GM21381 (cell line): Measurements from ENCODE around the gene CNKSR1.

Experiments used
- ATAC-seq: cut with Tn5 transposase; IDR thresholded peaks from one replicate; pipeline ENCODE4 v1.9.1; 2021; ENCODE audit warnings: mild to moderate bottlenecking, moderate library complexity; ENCODE audit not compliant: unreplicated experiment

Gene CNKSR1, protein sequence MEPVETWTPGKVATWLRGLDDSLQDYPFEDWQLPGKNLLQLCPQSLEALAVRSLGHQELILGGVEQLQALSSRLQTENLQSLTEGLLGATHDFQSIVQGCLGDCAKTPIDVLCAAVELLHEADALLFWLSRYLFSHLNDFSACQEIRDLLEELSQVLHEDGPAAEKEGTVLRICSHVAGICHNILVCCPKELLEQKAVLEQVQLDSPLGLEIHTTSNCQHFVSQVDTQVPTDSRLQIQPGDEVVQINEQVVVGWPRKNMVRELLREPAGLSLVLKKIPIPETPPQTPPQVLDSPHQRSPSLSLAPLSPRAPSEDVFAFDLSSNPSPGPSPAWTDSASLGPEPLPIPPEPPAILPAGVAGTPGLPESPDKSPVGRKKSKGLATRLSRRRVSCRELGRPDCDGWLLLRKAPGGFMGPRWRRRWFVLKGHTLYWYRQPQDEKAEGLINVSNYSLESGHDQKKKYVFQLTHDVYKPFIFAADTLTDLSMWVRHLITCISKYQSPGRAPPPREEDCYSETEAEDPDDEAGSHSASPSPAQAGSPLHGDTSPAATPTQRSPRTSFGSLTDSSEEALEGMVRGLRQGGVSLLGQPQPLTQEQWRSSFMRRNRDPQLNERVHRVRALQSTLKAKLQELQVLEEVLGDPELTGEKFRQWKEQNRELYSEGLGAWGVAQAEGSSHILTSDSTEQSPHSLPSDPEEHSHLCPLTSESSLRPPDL

GRCh38 chr1:26177182-26177684 is at the start of gene CNKSR1:
TSS of gene CNKSR1 (plus strand) at chr1:26177491. CDS start at chr1:26177548, 57 bp downstream.
- ATAC-seq = no peak

DNA sequence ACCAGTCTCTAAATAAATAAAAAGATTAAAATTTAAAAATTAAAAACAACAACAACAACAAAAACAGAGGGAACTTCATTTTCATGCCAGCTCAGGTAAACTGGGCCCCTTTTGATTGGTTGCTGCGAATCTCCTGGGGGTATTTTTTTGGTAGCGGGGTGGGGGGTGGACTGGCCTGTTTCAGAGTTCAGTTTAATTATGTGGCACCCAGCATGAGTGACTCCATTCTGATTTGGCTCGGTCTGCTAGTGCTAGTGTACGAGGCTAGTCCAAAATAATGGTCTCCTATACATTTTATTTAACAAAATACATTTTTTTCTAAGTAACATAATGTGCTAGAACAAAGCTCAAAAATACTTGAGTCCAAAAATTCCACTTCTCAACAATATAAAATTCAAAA is 47.5 kb upstream of the CNKSR1 start:
- no peak for ATAC-seq

GRCh38 chr1:26130695-26131094 is 46.6 kb upstream of the CNKSR1 start:
- ATAC-seq = no peak

- no peak for ATAC-seq
These were observed 45.0 kb upstream of the CNKSR1 start for GRCh38 chr1:26132128-26132833.

GRCh38 chr1:26132834-26133167 is 44.5 kb upstream of the CNKSR1 start:
- no peak for ATAC-seq

DNA sequence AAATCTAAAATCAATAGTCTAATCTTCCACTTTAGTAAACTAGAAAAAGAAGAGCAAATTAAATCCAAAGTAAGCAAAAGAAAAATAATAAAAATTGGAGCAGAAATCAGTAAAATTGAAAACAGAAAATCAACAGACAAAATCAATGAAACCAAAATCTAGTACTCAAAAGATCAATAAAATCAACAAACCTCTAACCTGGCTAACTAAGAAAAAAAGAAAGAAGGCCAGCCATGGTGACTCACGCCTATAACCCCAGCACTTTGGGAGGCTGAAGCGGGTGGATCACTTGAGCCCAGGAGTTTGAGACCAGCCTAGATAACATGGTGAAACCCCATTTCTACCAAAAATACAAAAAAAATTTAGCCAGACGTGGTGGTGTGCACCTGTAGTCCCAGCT is 42.8 kb upstream of the CNKSR1 start:
- no peak for ATAC-seq

- ATAC-seq = no peak
These were observed 38.2 kb upstream of the CNKSR1 start for GRCh38 chr1:26138974-26139558.

DNA sequence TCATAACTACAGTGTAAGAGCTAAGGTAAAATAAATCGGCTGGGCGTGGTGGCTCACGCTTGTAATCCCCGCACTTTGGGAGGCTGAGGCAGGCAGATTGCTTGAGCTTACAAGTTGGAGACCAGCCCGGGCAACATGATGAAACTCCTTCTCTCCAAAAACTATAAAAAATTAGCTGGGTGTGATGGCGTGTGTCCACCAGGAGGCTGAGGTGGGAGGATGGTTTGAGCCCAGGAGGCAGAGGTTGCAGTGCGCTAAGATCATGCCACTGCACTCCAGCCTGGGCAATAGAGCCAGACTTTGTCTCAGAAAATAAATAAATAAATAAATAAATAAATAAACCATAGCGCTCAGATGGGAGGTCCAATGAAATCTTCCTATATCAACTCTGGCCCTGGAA is 35.1 kb upstream of the CNKSR1 start:
- ATAC-seq = no peak

DNA sequence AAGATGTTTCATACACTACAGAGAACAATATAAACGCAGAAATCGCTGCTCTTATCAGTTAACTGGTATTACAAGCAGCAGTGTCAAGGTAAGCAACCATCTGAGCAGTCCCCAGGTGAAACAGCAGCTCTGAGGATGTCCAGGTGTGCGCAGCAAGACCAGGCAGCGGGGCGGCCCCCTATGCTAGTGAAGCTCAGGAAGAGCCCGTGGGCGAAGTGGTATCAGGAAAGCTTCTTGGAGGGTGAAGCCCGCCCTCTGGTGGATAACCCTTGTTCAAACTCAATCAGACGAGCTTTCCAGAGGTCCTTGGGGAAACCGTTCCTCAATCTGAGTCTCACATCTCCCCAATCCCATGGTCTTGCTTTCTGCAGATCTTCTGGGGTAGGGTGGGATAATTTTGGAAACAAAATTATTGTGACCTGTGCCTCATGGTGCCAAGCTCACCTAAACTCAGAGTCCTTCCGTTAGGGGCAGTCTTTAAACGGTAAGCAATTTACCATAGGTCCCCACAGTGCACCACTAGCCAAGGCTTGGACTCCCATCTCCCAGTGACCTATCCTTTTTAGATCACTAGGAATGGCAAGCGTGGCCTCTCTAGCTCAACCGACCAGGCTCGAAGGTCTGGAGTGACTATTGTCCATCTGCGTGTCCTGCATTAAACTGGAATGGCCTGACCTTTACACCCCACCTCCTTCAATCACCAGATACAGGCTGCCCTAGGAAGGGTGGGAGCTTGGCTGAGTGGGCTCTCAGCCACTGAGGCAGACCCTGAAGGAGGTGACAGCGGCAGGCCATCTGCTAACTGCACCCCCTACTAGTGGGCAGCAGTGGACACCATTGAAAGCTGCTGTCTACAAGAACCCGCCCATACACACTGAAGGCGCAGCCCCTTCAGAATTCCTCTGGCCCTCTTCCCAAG is 32.0 kb upstream of the CNKSR1 start:
- ATAC-seq = no peak

- no peak for ATAC-seq
These were observed 31.4 kb upstream of the CNKSR1 start for GRCh38 chr1:26145960-26146294.

GRCh38 chr1:26148887-26149286 is 28.4 kb upstream of the CNKSR1 start:
- ATAC-seq = no peak

DNA sequence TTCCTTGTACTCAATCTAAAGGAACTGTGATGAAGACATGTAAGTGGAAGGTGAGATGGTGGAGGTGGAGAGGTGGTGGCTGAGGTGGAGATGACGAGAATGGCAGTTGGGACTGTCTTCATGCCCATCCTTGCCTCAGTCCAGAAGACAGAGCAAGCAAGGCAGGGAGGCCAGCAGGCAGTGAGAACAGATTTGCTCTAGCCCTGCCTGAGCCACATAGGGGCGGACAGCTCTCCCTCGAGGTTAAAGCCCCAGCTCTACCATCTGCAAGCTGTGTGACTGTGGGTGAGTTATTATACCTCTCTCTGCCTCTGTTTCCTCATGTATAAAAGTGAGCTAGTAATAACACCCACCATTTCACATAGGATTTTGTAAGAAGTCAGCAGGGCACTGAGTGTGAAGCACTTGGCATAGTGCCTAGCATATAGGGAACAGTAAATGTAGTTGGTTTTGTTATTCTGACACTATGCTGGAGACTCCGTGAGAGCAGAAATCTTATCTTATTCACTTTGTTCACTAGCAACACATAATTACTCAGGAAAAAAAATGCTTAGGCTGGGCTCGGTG is 23.2 kb upstream of the CNKSR1 start:
- no peak for ATAC-seq

GRCh38 chr1:26154750-26155149 is 22.5 kb upstream of the CNKSR1 start:
- no peak for ATAC-seq

GRCh38 chr1:26155370-26156284 is 21.7 kb upstream of the CNKSR1 start:
- ATAC-seq = no peak

- ATAC-seq = no peak
These were observed 20.8 kb upstream of the CNKSR1 start for GRCh38 chr1:26156285-26157038.

DNA sequence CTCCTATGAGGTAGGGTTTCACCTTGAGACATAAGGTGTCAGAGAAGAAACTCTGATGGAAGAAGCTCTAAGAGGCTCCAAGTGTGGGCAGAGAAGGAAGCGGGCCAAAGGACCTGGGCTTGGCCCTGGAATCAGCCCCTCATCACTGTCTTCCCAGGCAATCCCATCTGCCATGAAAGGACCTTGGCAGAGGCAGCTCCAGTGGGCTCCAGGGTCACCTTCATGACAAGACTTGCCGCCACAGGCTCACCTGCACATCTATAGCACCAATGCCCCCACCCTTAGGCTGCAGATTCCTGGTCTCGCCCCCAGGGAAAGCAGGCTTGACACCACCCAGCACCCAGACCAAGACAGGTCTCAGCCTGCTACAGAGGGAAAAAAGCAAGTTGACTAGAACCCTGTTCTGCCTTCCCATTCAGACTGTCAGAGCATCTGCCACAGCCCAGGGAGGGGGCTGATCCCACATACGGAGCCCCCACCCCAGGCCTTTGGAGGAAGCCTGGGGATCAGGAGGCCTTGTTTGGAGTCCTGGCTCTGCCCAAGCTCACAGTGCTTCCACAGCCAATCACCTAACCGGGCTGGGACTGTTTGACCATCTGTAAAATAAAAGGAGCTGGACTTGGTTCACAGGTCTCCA is 18.9 kb upstream of the CNKSR1 start:
- ATAC-seq = no peak

- no peak for ATAC-seq
These were observed 18.2 kb upstream of the CNKSR1 start, which contains the start of gene FAM110D for GRCh38 chr1:26158908-26159742. TSS of gene FAM110D (plus strand) at chr1:26159079. CDS start at chr1:26161292, 2,213 bp downstream.
